Esophagus muscularis mucosa (tissue), 4 donors: ENCODE data around the gene RTN4RL2.

Experiments
- CTCF ChIP-seq, 3 experiments: fragments of 200-600 bp in 2 of 3; fragments of 450-650 bp in 1 of 3; sonication (generic) in 2 of 3; IDR thresholded peaks; one replicate each; pipeline ENCODE4 v1.5.1; 2017 to 2019; ENCODE audit warnings: antibody characterized with exemption in 3 of 3, mild to moderate bottlenecking in 2 of 3, moderate library complexity in 1 of 3
- EP300 ChIP-seq: sonication (generic); formaldehyde crosslinking; IDR thresholded peaks from one replicate; pipeline ENCODE4 v1.6.1; 2017; ENCODE audit warnings: antibody characterized with exemption
- POLR2A ChIP-seq: fragments of 450-650 bp; IDR thresholded peaks from one replicate; pipeline ENCODE4 v1.6.1; 2017; ENCODE audit warnings: antibody characterized with exemption, moderate library complexity, mild to moderate bottlenecking, low read depth
- POLR2AphosphoS5 ChIP-seq, 2 donors: sonication (generic); formaldehyde crosslinking; IDR thresholded peaks; one replicate each; pipeline ENCODE4 v1.6.1; 2017; ENCODE audit warnings: antibody characterized with exemption in 2 of 2

DNA sequence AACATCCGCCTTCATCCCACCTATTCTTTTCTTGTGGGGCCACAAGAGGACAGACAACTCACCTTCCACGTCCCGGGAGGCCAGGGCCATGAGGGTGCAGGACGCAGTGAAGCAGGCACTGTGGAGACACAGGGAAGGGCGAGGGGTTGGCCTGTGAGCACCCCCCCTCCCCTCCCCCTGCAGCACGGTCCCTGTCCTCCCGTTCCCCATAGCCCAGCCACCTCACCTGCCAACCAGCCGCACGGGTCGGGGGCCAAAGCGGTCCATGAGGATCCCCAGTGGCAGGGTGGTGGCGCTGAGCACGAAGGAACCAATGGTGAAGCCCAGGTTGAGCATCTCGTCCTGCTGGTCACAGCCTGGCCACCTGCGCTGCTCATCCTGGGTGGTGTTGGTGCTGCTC lies 40.6 kb downstream of the RTN4RL2 start:
- TF ChIP-seq EP300 (no peak), CTCF (IDR thresholded peaks at IDR 0.05) (no peak), POLR2AphosphoS5 (IDR thresholded peaks at IDR 0.05) (no peak), POLR2A (no peak)
